HS-5 (cell line): ENCODE data around the gene CABLES1.

ENCODE experiments used
- DNase-seq: peaks from one replicate; pipeline ENCODE4 v3.0.0-alpha.2; 2012; ENCODE audit warnings: low read depth

CABLES1 gene

DNA sequence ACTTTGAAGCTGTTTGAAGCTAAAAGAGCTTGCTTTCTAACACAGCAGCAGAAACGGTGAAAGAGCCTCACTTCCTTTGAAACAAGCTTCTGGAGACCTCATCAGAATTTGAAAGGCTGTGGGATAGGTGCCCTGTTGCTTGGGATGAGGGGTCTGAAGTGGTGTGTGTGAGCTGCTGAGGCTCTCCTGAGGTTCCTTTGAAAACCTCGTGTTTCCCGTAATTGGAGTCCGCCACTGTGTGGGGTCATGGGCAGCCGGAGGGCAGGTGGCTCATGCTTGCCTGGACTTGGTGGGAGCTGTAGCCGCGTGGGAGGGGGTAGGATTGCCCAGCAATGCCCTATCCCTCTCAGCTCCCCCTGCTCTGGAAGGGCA is 34.4 kb downstream of the CABLES1 start:
- DNase-seq, result no peak

- DNase-seq, result no peak
These were observed 34.9 kb downstream of the CABLES1 start for GRCh38 chr18:23170137-23170536.

GRCh38 chr18:23171581-23172156 is 36.4 kb downstream of the CABLES1 start:
- no peak for DNase-seq

DNA sequence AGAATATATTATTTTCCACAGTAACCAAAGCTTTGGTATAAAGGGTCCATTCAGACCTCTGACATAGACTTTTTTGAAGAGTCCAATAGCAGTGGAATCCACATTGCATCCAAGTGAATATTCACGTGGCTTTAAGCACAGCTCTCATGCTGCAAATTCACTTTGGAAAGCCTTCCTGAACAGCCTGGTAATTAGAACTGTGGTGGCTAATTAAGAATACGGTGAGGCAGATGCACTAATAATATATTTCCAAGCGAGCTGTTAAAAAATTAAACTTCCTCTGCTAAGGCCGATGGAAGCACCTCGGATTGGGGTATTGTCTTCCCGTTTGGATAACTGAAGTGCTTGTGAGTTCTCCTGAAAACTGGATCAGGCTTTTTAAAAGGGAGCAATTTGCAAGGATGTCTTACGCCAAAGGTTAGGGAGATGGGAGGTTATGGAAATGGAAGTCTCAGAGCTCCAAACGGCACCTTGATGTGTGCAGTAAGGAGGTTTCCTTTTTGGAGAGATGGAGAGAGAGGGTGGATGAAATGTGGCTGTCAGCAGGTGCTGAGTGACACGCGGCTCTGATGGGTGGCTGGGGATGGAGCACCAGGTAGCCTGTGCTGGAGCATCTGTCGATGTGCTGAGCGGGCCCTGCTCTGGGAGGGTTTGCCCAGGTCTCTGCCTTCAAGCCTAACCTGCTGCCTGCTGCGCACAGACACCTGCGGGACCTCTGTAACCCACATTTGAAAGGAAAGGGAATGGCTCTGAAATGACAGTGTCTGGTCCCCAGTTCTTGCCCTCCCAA is 37.5 kb downstream of the CABLES1 start:
- DNase-seq, result no peak

GRCh38 chr18:23173912-23174311 is 38.6 kb downstream of the CABLES1 start:
- DNase-seq, result no peak

DNA sequence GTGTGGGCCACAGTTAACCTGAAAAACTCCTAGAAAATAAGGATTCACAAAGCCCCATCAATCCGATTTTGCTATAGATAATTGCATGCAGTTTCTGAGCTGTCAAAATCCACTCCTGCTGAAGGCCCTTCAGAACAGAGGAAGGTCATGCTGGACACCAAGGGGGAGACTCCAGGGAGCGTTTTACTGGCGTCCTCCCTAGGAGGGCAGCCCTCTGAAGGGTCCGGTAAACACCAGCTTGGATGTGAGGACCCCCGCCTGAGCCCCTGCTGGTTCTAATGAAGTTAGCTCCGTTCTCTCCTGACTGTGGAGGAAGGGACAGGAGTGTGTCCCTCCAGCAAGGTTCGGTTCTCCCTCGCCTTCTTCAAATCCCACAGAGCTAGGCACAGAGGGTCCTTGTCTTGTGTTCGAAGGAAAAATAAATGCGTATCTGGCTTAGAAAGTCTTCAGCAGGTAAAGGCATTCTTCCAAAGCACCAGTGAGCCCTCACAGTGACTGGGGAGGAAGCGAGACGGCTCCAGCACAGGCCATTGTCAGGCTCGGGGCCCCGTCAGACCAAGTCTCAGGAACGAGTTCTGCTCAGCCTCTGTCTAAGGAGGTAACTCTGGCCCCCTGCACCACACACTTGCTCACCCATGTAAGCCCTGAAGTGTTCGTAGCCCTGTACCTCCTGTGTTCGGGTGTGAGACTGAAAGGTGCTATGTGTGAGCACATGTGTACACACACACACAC is 41.6 kb downstream of the CABLES1 start:
- no peak for DNase-seq

- no peak for DNase-seq
These were observed 42.3 kb downstream of the CABLES1 start for GRCh38 chr18:23177433-23178072.

GRCh38 chr18:23178201-23178600 is 42.9 kb downstream of the CABLES1 start:
- DNase-seq, result no peak

- DNase-seq, result no peak
These were observed 43.4 kb downstream of the CABLES1 start for GRCh38 chr18:23178661-23179081.

DNA sequence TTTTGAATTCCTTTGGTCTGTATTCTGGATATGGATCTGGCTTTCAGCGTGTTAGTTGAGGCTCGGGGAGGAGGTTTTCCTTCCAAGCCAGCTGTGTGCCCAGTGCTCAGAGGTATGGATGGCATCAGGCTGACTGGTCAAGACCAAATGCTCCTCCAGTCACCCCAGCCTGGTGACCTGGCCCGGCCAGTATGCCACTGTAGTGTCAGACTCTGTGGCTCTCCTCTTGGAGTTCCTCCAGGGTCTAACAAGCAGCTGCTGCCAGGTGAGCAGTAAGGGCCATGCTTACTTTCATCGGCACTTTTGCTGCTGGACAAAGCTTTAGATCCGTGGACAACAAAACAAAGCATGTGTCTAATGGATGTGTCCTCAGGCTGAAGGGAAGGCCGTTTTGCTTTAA is 44.1 kb downstream of the CABLES1 start:
- no peak for DNase-seq

- DNase-seq, result no peak
These were observed 46.3 kb downstream of the CABLES1 start for GRCh38 chr18:23181547-23181946.

DNA sequence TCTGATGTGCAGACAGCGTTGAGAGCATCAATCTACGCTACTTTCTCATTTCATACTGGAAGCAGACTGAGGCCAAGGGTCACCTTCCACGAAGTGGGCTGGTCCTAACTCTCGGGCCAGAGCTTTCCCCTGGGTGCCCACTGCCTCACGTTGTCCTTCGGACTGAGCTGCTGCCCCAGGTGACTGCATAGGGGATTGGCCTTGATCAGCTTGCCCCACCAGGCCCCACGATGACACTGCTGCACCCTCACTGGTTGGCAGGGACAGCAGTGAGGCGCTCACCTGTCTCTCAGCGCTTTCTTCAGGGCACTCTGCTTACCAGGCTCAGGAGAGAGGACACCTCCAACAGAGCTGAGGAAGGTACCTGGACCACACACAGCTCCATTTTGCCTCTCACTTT is 47.3 kb downstream of the CABLES1 start:
- DNase-seq, result no peak

- DNase-seq, result no peak
These were observed 48.3 kb downstream of the CABLES1 start for GRCh38 chr18:23183411-23184150.

- DNase-seq, result no peak
These were observed 51.5 kb downstream of the CABLES1 start for GRCh38 chr18:23186781-23187180.

GRCh38 chr18:23188068-23188760 is 52.9 kb downstream of the CABLES1 start:
- DNase-seq, result no peak

- no peak for DNase-seq
These were observed 53.8 kb downstream of the CABLES1 start for GRCh38 chr18:23189099-23189498.

DNA sequence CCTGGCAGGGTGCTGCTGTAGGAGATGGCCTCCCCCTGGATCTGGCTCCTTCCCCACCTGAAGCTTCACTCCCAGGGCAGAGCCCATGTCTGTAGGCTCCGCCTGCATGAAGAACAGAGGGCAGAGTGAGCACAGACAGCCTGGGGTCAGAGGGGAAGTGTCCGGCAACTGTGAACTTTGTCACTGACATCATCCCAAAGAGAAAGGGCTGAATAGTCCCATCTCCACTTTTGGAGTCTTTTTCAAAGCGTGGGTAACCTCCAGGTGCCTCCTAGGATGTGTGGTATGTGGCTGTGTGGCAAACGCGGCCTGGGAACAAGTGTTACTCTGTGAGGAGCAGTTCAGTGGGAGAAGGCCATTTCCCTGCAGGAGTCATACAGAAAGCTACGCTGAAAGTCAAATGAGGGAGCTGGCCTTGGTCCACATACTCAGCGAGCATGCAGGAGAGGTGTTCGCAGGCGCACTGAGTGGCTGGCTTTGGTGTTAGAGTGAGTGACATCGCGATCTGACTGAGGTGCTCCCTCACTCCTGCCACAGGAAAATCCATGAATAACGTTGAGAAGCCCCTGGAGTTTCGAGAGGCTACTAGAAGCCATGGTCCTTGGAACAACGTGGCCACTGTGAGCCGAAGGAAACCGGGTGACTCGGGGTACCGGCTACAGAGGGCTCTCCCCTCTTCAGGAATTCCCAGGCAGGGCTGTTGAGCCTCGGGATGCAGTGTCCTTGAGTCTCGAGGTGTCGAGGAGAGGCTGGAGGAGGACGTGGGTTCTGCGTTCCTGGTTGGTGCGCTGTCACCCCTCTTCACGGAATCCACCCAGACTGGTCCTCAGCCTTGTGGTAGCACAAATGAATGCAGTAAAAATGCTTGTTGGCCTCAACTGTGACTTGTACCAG is 54.7 kb downstream of the CABLES1 start:
- no peak for DNase-seq

DNA sequence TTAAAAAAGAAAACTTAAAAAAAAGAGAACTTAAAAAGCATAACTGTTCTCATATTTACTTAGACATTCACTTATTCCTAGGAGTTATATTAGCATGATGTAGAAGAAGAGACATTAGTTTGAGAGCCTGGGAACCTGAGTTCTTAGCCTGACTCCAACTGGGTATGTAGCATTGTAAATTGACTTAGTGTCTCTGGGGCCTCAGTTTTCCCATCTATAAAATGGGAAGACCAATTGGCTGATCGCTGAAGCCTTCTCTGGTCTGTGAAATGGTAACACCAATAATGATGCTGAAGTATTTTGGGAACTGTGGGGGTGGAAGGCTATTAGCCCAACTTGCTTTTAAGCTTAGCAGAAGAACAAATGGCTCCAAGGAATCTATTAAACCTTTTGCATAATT is 55.9 kb downstream of the CABLES1 start:
- DNase-seq, result no peak

DNA sequence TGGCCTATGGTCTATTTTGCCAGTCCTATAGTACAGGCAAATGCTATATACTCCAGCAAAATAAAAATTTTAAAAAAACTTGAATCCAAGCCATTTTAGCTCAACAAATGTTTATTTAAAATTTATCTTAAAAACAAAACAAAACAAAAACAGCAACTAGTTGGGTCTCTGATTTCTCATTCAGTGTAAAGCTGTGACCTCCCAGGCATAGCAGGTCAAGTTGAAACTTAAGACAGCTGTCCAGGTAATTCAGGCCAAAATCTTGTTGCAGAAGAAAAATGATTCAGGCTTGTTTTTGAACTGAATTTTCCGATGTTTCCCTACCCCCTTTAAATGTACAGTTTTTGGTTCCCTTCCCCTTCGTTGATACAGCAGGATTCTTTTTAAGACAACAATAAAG is 58.5 kb downstream of the CABLES1 start:
- no peak for DNase-seq
